ENCODE data around the gene PHAX. TPM values are rescaled to one million over a fixed set of nuclear protein-coding genes. Genes with fewer than 3 reads are reported as not detected.
"Not testable (repeated sequence)": the region's sequence is repeated elsewhere in the genome, so short reads cannot be mapped to it uniquely, and the experiment has no call there.

The PHAX gene
- total RNA-seq, 1 experiment from 2014 or later: 50.5 TPM

DNA sequence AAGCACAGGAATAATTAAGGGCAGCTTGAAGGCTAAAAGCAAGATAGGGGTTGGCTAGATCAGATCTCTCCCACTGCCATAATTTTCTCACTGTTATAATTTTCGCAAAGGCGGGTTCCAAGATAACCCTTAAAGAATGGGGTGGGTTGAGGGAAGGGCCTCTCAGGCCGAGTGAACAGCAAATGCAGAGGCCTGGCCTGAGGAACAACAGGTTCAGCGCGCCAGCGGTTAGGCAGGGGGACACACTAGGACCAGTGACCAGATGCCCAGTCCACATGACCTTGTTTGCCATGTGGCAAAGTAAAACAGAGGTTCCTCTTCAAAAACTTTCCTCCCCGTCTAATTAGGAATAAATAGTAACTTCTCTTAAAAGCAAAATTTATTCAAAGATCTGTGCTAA, 1.2 kb upstream of the PHAX start:
- in situ Hi-C loops (cut with HindIII; ENCODE audit: low sequenced_read_pairs): no loop called here
- no peak for DNase-seq (ENCODE audit: low spot score)

DNA sequence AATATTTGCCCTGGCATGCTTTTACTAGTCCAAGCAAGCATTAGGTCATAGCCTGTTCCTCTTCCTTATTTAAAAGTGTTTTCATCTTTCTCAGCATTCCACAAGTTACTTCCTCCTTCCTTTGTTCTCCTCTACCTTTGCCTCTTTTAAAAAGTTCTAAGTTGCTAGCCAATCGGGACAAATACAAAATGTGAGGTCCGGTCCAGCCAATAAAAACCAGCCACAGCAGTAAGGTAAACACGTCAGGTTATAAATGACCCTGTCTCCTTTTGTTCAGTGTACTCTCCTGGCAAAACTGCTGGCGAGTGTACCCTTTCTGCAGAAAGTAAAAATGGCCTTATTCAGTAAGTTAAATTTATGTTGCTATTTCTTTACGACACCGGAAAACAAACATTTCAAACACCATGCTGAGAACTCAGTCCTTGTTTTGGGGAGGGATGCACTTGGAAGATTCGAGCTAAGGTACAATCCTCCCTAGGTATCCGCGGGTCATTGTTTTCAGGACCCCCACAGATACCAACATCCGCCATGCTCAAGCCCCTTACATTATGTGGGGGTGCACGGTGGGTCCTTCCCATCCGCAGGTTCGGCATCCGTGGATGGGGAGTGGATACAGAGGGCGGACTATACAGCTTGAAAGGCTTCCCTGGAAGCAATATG, 646 bp upstream of the PHAX start:
- in situ Hi-C loops (cut with HindIII; ENCODE audit: low sequenced_read_pairs); DNase-seq (ENCODE audit: low spot score): not testable (repeated sequence)

DNA sequence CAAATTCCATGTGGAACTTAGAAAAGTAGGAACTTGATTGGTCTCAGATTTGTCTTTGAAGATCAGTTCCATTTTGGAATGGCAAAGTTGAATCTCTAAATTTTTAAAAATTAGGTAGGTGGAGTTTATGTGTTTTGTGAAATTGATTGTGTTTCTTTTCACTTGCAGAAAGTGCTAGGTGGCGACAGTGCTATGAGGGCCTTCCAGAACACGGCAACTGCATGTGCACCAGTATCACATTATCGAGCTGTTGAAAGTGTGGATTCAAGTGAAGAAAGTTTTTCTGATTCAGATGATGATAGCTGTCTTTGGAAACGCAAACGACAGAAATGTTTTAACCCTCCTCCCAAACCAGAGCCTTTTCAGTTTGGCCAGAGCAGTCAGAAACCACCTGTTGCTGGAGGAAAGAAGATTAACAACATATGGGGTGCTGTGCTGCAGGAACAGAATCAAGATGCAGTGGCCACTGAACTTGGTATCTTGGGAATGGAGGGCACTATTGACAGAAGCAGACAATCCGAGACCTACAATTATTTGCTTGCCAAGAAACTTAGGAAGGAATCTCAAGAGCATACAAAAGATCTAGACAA, 2.8 kb downstream of the PHAX start:
- in situ Hi-C loops (cut with HindIII; ENCODE audit: low sequenced_read_pairs): no loop called here

DNA sequence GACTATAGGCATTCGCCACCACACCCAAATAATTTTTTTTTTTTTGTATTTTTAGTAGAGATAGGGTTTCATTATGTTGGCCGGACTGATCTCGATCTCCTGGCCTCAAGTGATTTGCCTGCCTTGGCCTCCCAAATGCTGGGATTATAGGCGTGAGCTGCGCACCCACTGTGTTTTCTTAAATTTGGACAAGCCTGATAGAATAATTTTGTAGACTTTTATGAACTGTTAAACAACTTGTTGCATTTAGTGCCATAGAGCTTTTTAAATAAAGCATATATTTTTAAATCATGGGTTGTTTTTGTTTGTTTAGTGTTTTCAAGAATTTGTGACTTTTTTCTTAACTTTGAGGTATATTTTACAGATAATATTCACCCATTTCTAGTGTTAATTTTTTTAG, 4.8 kb downstream of the PHAX start:
- no peak for DNase-seq (ENCODE audit: low spot score)
- in situ Hi-C loops (cut with HindIII; ENCODE audit: low sequenced_read_pairs): no loop called here

More for the DNA sequence above, 2.8 kb downstream of the PHAX start:
- no peak for DNase-seq (ENCODE audit: low spot score)

DNA sequence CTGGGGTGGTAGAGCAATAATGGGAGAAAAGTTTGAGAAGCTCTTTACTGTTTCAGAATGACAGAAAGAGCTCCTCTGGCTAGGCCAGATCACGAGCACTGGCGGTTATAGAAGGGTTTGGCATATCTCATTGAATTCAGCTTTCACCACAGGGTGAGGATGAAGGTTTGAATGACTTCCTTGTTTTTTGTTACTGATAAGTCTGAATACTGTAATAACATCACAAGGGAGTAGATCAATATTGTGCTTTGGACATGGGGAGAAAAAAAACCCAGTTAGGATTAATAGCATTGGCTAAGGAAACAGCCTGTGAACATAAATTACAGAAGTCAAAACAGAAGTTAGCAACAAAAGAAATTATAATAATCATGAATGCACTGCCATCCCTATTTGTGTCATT, 9.4 kb downstream of the PHAX start:
- in situ Hi-C loops (cut with HindIII; ENCODE audit: low sequenced_read_pairs): no loop called here
- DNase-seq (ENCODE audit: low spot score): no peak

DNA sequence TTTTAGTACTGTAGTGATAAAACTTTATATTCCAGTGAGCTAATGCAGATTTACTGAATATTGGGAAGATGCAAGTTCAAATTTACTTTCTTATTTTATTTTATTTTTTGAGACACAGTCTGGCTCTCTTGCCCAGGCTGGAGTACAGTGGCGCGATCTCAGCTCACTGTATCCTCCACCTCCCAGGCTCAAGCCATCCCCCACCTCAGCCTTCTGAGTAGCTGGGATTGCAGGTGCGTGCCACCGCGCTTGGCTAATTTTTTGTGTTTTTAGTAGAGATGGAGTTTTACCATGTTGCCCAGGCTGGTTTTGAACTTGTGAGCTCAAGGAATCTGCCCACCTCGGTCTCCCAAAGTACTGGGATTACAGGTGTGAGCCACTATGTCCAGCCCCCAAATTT, 9.9 kb downstream of the PHAX start:
- in situ Hi-C loops (cut with HindIII; ENCODE audit: low sequenced_read_pairs): no loop called here
- no peak for DNase-seq (ENCODE audit: low spot score)

DNA sequence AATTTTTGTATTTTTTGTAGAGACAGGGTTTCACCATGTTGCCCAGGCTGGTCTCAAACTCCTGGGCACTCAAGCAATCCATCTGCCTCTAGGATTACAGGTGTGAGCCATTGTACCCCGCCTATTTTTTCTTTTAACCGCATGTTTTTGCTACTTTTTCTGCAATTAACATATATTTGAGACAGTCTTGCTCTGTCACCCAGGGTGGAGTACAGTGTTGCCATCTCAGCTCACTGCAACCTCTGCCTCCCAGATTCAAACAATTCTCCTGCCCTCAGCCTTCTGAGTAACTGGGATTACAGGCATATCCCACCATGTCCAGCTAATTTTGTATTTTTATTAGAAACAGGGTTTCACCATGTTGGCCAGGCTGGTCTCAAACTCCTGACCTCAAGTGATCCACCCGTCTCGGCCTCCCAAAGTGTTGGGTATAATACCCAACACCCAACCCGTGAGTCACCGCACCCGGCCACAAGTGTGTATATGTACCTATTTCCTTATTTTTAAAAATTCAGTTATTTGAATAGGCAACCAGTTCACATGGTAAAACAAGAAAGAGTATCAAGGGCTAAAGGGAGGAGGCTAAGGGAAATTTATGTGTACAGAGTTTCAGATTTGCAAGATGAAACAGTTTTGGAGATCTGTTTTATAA, 13.3 kb downstream of the PHAX start:
- no peak for DNase-seq (ENCODE audit: low spot score)
- in situ Hi-C loops (cut with HindIII; ENCODE audit: low sequenced_read_pairs): no loop called here

DNA sequence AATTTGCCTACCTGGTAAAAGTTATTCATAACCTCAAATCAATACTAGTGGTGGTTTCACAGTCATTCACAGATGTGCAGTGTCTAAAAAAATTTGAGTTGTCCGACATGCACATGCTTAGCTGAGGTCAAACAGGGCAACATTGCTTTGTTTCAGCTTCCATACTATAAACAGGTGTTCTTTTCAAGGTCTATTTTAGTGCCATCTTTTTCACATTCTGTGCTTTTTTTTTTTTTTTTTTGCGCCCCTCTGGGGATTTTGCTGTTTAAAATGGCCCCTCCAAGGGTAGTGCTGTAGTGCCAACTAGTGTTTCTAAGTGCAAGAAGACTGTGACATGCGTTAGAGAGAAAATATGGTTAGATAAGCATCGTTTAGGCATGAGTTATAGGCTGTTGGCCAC, 14.5 kb downstream of the PHAX start:
- no peak for DNase-seq (ENCODE audit: low spot score)
- in situ Hi-C loops (cut with HindIII; ENCODE audit: low sequenced_read_pairs): no loop called here

DNA sequence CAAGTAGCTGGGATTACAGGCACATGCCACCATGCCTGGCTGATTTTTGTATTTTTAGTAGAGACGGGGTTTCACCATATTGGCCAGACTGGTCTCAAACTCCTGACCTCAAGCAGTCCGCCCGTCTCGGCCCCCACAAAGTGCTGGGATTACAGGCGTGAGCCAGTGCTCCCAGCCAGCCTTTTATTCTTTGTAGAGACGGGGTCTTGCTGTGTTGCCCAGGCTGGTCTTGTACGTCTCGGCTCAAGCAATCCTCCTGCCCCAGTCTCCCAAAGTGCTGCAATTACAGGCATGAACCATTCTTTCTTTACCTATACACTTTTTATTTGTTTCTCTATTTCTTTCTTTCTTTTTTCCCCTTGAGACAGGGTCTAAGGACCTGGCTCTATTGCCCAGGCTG, 16.9 kb downstream of the PHAX start:
- in situ Hi-C loops (cut with HindIII; ENCODE audit: low sequenced_read_pairs); DNase-seq (ENCODE audit: low spot score): not testable (repeated sequence)

DNA sequence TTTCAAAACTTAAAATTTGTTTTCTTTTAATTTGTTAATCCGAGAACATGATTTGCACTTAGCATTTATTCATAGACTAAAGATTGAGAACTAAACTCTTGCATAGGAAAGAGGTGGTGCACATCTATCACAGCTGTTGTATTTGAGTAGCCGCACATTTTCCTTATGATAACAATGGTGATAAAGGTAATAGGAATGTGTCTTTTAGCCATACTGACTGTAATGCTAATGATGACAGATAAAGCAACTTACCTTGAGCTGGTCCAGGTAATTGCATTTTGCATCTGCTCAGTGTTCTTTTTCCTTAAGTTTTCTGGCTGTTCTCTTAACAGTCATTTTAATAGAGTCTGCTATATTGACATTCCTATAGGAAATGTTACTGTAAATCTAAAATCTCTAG, 19.0 kb downstream of the PHAX start:
- in situ Hi-C loops (cut with HindIII; ENCODE audit: low sequenced_read_pairs): no loop called here
- DNase-seq (ENCODE audit: low spot score): no peak

DNA sequence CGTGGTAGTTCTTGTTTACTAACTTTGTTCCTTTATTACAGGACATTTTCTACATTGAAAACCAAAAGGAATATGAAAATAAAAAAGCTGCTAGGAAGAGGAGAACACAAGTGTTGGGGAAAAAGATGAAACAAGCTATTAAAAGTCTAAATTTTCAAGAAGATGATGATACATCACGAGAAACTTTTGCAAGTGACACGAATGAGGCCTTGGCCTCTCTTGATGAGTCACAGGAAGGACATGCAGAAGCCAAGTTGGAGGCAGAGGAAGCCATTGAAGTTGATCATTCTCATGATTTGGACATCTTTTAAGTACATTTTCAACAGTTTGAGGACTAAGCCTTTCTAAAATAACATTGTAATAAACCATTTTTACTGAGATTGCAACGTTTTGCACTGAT, 23.8 kb downstream of the PHAX start:
- in situ Hi-C loops (cut with HindIII; ENCODE audit: low sequenced_read_pairs): no loop called here
- no peak for DNase-seq (ENCODE audit: low spot score)

DNA sequence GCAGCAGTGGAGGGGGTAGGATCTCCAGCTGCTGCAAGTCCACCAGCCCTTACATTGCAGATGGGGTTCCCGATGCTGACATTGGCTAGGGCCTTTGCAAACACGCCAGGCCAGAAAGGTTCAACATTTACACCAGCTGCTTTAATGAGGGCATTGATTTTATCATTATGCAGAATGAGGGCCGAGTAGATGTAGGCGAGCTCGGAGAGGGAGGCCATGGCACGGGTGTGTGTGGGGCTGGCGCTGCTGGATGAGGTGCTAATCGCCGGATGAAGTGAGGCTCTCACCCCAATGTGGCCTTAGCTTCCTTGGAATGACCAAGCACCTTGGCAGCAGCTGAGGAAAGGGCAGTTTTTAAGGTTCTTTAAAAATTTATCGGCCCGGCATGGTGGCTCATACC, 27.4 kb downstream of the PHAX start:
- DNase-seq (ENCODE audit: low spot score): no peak
- in situ Hi-C loops (cut with HindIII; ENCODE audit: low sequenced_read_pairs): no loop called here

DNA sequence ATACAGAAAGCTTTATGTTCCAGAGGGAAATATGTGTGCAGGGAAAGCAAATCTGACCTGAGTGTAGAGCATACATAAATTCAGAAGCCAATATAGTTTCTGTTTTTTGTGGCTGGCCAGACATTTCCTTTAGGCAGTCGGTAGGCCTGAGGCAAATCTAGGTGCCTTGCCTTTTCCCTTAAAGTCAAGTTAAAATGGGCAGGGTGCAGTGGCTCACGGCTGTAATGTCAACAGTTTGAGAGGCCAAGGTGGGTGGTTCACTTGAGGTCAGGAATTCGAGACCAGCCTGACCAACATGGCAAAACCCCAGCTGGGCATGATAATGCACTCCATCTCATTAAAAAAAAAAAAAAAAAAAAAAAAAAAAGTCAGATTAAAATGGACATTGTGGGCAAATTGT, 31.2 kb downstream of the PHAX start:
- in situ Hi-C loops (cut with HindIII; ENCODE audit: low sequenced_read_pairs): no loop called here
- DNase-seq (ENCODE audit: low spot score): no peak

DNA sequence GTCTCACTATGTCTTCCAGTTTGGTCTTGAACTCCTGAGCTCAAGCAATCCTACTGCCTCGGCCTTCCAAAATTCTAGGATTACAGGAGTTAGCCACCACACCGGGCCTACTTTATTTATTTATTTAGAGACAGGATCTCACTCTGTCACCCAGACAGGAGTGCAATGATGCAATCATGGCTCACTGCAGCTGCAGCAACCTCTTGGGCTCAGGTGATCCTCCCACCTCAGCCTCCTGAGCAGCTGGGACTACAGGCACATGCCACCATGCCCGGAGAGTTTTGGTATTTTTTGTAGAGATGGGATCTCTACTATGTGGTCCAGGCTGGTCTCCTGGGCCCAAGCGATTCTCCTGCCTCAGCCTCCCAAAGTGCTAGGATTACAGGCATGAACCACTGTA, 32.8 kb downstream of the PHAX start:
- in situ Hi-C loops (cut with HindIII; ENCODE audit: low sequenced_read_pairs): no loop called here

DNA sequence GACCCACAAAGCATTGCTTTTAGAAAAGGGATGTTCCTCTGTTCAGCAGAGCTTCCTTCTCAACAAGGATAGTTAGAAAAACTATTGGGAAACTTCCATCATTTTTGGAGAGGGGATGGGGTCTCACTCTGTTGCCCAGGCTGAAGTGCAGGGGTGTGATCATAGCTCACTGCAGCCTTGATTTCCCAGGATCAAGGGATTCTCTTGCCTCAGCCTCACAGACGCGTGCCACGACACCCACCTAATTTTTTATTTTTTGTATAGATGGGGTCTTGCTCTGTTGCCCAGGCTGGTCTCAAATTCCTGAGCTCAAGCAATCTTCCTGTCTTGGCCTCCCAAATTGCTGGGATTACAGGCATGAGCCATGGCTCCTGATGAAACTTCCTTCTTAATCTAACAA, 34.8 kb downstream of the PHAX start:
- no peak for DNase-seq (ENCODE audit: low spot score)
- in situ Hi-C loops (cut with HindIII; ENCODE audit: low sequenced_read_pairs): no loop called here

More for the DNA sequence above, 32.8 kb downstream of the PHAX start:
- DNase-seq (ENCODE audit: low spot score): no peak

DNA sequence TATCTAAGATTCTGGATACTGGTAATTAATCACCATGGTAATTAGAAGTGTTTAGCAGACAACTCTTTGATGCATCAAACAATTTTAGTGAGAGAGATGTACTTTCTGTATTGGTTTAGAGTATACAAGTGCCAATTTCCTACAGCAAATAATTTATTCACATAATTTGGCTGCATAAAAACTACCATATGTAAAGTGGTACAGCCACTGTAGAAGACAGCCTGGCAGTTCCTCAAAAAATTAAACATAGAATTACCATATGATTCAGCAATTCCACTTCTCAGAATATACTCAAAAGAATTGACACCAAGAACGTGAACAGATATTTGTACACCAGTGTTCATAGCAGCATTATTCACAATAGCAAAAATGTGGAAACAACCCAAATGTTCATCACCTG, 36.2 kb downstream of the PHAX start:
- in situ Hi-C loops (cut with HindIII; ENCODE audit: low sequenced_read_pairs): no loop called here
- no peak for DNase-seq (ENCODE audit: low spot score)

DNA sequence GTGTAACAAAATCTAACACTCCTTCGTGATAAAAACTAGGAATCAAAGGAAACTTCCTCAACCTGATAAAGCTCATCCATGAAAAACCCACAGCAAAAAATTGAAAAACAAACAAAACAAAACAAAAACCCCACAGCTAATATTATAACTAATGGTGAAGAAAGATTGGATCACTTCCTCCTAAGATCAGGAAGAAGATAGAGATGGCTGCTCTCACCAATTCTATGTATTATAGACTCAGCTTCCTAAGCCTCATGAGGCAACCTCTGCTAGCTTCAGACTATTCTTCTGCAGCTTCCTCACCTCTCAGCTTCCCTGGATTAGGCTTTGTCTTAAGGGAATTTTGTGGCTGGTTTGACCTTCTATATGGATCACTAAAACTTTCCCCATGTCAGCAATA, 40.1 kb downstream of the PHAX start:
- DNase-seq (ENCODE audit: low spot score): no peak

DNA sequence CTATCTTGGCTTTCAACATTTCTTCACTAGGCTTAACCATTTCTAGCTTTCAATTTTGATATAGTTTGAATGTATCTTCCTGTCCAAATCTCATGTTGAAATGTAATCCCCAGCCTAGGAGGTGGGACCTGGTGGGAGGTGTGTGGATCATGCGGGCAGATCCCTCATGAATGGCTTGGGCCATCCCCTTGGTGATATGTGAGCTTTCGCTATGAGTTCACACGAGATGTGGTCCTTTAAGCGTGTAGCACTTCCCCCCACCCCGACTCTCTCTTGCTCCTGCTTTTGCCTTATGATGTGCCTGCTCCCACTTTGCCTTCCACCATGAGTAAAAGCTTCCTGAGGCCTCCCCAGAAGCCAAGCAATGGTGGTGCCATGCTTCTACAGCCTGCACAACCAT, 40.6 kb downstream of the PHAX start:
- in situ Hi-C loops (cut with HindIII; ENCODE audit: low sequenced_read_pairs): no loop called here
- DNase-seq (ENCODE audit: low spot score): no peak

More for the DNA sequence above, 40.1 kb downstream of the PHAX start:
- in situ Hi-C loops (cut with HindIII; ENCODE audit: low sequenced_read_pairs): no loop called here

DNA sequence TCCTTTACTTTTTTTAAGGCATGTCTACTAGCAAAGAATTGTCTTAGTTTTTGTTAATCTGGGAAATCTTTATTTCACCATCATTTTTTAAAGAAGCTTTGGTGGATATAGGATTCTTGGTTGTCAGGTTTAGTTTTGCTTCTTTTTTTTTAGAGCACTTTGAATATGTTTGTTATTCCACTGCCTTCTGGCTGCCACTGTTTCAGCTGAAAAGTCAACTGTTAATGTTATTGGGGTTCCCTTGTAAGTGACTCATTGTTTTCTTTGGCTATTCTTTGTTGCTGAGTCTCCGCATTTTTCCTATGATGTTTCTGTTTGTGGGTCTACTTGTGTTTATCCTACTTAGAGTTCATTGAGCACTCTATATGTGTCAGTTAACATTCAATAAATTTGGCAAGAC, 44.4 kb downstream of the PHAX start:
- DNase-seq (ENCODE audit: low spot score): no peak
- in situ Hi-C loops (cut with HindIII; ENCODE audit: low sequenced_read_pairs): no loop called here

DNA sequence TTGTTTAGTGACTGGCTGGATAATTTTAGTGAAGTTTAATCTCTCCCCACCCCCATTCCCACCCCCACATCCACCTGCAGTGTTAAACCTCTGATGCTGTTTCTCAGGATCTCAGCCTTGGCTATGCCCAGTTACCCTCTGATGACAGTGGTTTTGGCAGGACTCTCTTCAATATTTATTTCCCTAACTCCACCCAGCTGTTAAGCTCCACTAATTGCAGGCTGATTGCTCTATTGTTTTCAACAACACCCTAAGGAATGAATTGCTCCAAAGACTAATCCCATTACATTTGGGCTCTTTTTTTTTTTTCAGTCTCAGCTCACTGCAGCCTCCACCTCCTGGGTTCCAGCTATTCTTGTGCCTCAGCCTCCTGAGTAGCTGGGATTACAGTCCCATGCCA, 46.3 kb downstream of the PHAX start:
- DNase-seq (ENCODE audit: low spot score): no peak
- in situ Hi-C loops (cut with HindIII; ENCODE audit: low sequenced_read_pairs): no loop called here

DNA sequence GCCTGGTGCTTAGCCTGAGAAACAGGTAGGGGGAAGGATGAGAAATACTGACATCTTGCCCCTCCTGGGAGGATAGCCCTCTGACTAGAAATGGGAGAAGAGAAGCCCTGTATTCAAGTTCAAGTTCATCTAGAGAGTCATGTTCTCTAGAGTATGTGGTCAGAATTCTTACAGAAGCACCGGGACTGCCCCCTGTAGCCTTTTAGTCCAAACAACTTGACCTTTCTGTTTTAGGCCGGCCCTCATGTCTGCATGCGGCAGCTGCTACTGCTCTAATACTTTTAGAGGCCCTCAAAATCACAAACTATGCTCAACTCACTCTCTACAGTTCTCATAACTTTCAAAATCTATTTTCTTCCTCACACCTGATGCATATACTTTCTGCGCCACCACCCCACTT, 47.7 kb downstream of the PHAX start:
- DNase-seq (ENCODE audit: low spot score): no peak
- in situ Hi-C loops (cut with HindIII; ENCODE audit: low sequenced_read_pairs): no loop called here
